Measurements from ENCODE around the gene AWAT2.

- TF ChIP-seq, protein P1, sequence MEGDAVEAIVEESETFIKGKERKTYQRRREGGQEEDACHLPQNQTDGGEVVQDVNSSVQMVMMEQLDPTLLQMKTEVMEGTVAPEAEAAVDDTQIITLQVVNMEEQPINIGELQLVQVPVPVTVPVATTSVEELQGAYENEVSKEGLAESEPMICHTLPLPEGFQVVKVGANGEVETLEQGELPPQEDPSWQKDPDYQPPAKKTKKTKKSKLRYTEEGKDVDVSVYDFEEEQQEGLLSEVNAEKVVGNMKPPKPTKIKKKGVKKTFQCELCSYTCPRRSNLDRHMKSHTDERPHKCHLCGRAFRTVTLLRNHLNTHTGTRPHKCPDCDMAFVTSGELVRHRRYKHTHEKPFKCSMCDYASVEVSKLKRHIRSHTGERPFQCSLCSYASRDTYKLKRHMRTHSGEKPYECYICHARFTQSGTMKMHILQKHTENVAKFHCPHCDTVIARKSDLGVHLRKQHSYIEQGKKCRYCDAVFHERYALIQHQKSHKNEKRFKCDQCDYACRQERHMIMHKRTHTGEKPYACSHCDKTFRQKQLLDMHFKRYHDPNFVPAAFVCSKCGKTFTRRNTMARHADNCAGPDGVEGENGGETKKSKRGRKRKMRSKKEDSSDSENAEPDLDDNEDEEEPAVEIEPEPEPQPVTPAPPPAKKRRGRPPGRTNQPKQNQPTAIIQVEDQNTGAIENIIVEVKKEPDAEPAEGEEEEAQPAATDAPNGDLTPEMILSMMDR (IDR thresholded peaks at IDR 0.05) = no peak
- TF ChIP-seq POLR2A (IDR thresholded peaks at IDR 0.05) = no peak
Measured at GRCh38 chrX:70029863-70030262, 19.9 kb downstream of the AWAT2 start.

Data from prostate gland (tissue), 2 donors.